H1 (cell line): ENCODE measurements around the gene STEAP4. TPM values are rescaled to one million over a fixed set of nuclear protein-coding genes. Genes with fewer than 3 reads are reported as not detected.

Experiments used
- CTCF ChIA-PET: fragments of 300-600 bp; sonication (Branson Sonifier 250); formaldehyde crosslinking; loops from one replicate; lab custom pipeline; 2021; ENCODE audit not compliant: partially characterized antibody; lab: Charles Lee
- POLR2A ChIA-PET: fragments of 300-600 bp; sonication (Branson Sonifier 250); formaldehyde crosslinking; loops from one replicate; lab custom pipeline; 2021; ENCODE audit warnings: inconsistent platforms; ENCODE audit not compliant: partially characterized antibody; lab: Charles Lee
- DNase-seq, 2 experiments: peaks; one replicate each; pipeline versions ENCODE4 v3.0.0 to v3.0.0-alpha.2; 2010 to 2022; ENCODE audit warnings: low spot score in 2 of 2, low read depth in 1 of 2, mixed read lengths in 1 of 2
- FAIRE-seq: peaks from 2 replicates; lab custom pipeline; 2011; peaks lifted over from hg19 to GRCh38; lab: Jason Lieb, UNC
- H2AFZ ChIP-seq: 2 replicates; pipeline ENCODE4 v1.8.1; 2012; ENCODE audit warnings: low read length, inconsistent platforms
- H2AK5ac ChIP-seq: 2 replicates; pipeline ENCODE4 v1.6.1; 2013; ENCODE audit warnings: low read depth, low read length
- H2BK120ac ChIP-seq: replicated peaks from 2 replicates; pipeline ENCODE3; 2013; ENCODE audit warnings: low read depth, low read length, inconsistent platforms
- H2BK12ac ChIP-seq: 2 replicates; pipeline ENCODE4 v1.6.1; 2013; ENCODE audit warnings: low read depth, low read length
- H2BK15ac ChIP-seq: 2 replicates; pipeline ENCODE4 v1.6.1; 2013; ENCODE audit warnings: low read length
- H2BK20ac ChIP-seq: 2 replicates; pipeline ENCODE4 v1.6.1; 2013; ENCODE audit warnings: low read length
- H2BK5ac ChIP-seq: 2 replicates; pipeline ENCODE4 v1.6.1; 2013; ENCODE audit warnings: low read depth, low read length
- H3K14ac ChIP-seq: 2 replicates; pipeline ENCODE4 v1.6.1; 2013; ENCODE audit warnings: inconsistent platforms; ENCODE audit not compliant: insufficient read length
- H3K18ac ChIP-seq: 2 replicates; pipeline ENCODE4 v1.6.1; 2013; ENCODE audit warnings: low read length; ENCODE audit errors: extremely low read depth
- H3K23ac ChIP-seq: 2 replicates; pipeline ENCODE4 v1.6.1; 2013; ENCODE audit warnings: inconsistent platforms; ENCODE audit not compliant: insufficient read length
- H3K23me2 ChIP-seq: 2 replicates; pipeline ENCODE4 v1.6.1; 2013; ENCODE audit warnings: low read depth, low read length
- H3K27ac ChIP-seq: 2 replicates; pipeline ENCODE4 v1.6.1; 2011; ENCODE audit warnings: low read depth, low read length, inconsistent platforms
- H3K27me3 ChIP-seq, 4 experiments: replicated peaks in 1 of 4; 1 replicate in 1 of 4; 2 replicates in 3 of 4; pipeline versions ENCODE4 v1.6.1 to v1.8.1; 2011 to 2013; ENCODE audit warnings: low read length in 3 of 4, mild to moderate bottlenecking in 3 of 4, inconsistent platforms in 2 of 4, mixed read lengths in 2 of 4, moderate library complexity in 1 of 4; ENCODE audit not compliant: control insufficient read depth in 3 of 4, insufficient read depth in 3 of 4; ENCODE audit errors: extremely low read depth in 1 of 4
- H3K36me3 ChIP-seq, 4 experiments: 2 replicates each; pipeline versions ENCODE4 v1.6.1 to v1.8.1; 2011 to 2013; ENCODE audit warnings: mild to moderate bottlenecking in 4 of 4, low read length in 3 of 4, moderate library complexity in 2 of 4, control low read depth in 1 of 4, inconsistent platforms in 1 of 4; ENCODE audit not compliant: insufficient read depth in 4 of 4, control insufficient read depth in 2 of 4
- H3K4ac ChIP-seq: replicated peaks from 2 replicates; pipeline ENCODE3; 2013; ENCODE audit warnings: low read length, low read depth, mixed read lengths, inconsistent platforms; ENCODE audit not compliant: insufficient read length
- H3K4me1 ChIP-seq, 4 experiments: replicated peaks in 1 of 4; 1 replicate in 1 of 4; 2 replicates in 3 of 4; pipeline versions ENCODE4 v1.6.1 to v1.8.1; 2011 to 2013; ENCODE audit warnings: low read length in 3 of 4, inconsistent platforms in 2 of 4, mixed read lengths in 1 of 4; ENCODE audit not compliant: insufficient read depth in 4 of 4, control insufficient read depth in 3 of 4
- H3K4me2 ChIP-seq, 2 experiments: 2 replicates each; pipeline versions ENCODE4 v1.6.1 to v1.8.1; 2011 to 2013; ENCODE audit warnings: low read depth in 2 of 2, low read length in 2 of 2, control low read depth in 1 of 2, inconsistent platforms in 1 of 2, mild to moderate bottlenecking in 1 of 2; ENCODE audit not compliant: insufficient read depth in 1 of 2
- H3K4me3 ChIP-seq, 4 experiments: fragments of 200-600, 300-600 bp in 1 of 4; sonication (generic), shearing (Covaris generic), sonication (Bioruptor Twin) in 1 of 4; 2 replicates each; pipeline versions ENCODE4 v1.5.1 to v1.8.1; 2011 to 2016; ENCODE audit warnings: low read length in 4 of 4, low read depth in 3 of 4, control low read depth in 2 of 4, inconsistent platforms in 2 of 4, mild to moderate bottlenecking in 2 of 4, mixed read lengths in 1 of 4, moderate library complexity in 1 of 4; ENCODE audit not compliant: insufficient read depth in 2 of 4; ENCODE audit errors: extremely low read depth in 1 of 4
- H3K56ac ChIP-seq: replicated peaks from 2 replicates; pipeline ENCODE3; 2013; ENCODE audit warnings: low read depth, mild to moderate bottlenecking, mixed read lengths, low read length, inconsistent platforms; ENCODE audit not compliant: insufficient read length
- H3K79me1 ChIP-seq: 2 replicates; pipeline ENCODE4 v1.6.1; 2013; ENCODE audit warnings: low read depth, low read length, control low read depth
- H3K79me2 ChIP-seq, 2 experiments: 2 replicates each; pipeline versions ENCODE4 v1.6.1 to v1.8.1; 2012 to 2013; ENCODE audit warnings: low read length in 2 of 2, mild to moderate bottlenecking in 2 of 2, inconsistent platforms in 1 of 2; ENCODE audit not compliant: insufficient read depth in 2 of 2, control insufficient read depth in 1 of 2
- H3K9ac ChIP-seq, 4 experiments: replicated peaks in 1 of 4; 1 replicate in 1 of 4; 2 replicates in 3 of 4; pipeline versions ENCODE4 v1.6.1 to v1.8.1; 2011 to 2013; ENCODE audit warnings: low read depth in 3 of 4, low read length in 3 of 4, control low read depth in 2 of 4, mild to moderate bottlenecking in 2 of 4, moderate library complexity in 2 of 4, inconsistent platforms in 1 of 4; ENCODE audit errors: extremely low read depth in 1 of 4
- H3K9me3 ChIP-seq, 2 experiments: 2 replicates each; pipeline versions ENCODE4 v1.6.1 to v1.8.1; 2012 to 2013; ENCODE audit warnings: mild to moderate bottlenecking in 2 of 2, moderate library complexity in 2 of 2, control low read depth in 1 of 2, inconsistent platforms in 1 of 2, low read depth in 1 of 2, low read length in 1 of 2, mixed read lengths in 1 of 2; ENCODE audit not compliant: insufficient read depth in 2 of 2
- H4K20me1 ChIP-seq, 2 experiments: replicated peaks in 1 of 2; 2 replicates each; pipeline versions ENCODE3 to v1.8.1; 2011 to 2013; ENCODE audit warnings: inconsistent platforms in 2 of 2, low read length in 2 of 2, mild to moderate bottlenecking in 1 of 2; ENCODE audit not compliant: insufficient read depth in 2 of 2, control insufficient read depth in 1 of 2
- H4K5ac ChIP-seq: 2 replicates; pipeline ENCODE4 v1.6.1; 2013; ENCODE audit warnings: low read length, low read depth, mixed read lengths, inconsistent platforms; ENCODE audit not compliant: insufficient read length
- H4K8ac ChIP-seq: 2 replicates; pipeline ENCODE4 v1.8.0; 2013; ENCODE audit warnings: mild to moderate bottlenecking, moderate library complexity, low read length, inconsistent platforms; ENCODE audit not compliant: insufficient read depth; ENCODE audit errors: extremely low read depth
- H4K91ac ChIP-seq: replicated peaks from 2 replicates; pipeline ENCODE3; 2013; ENCODE audit warnings: low read length, mixed read lengths, inconsistent platforms; ENCODE audit not compliant: insufficient read length
- BCL11A ChIP-seq, 2 experiments: IDR thresholded peaks; one replicate each; pipeline ENCODE4 v1.6.1; 2011; ENCODE audit warnings: low read depth in 2 of 2, low read length in 2 of 2, mild to moderate bottlenecking in 2 of 2
- CBX5 ChIP-seq: fragments of 300-800, 300-1000 bp; sonication (generic); IDR thresholded peaks from 2 replicates; pipeline ENCODE4 v1.7.1; 2016; ENCODE audit warnings: antibody characterized with exemption, low read length, low read depth
- CREB1 ChIP-seq: IDR thresholded peaks from 2 replicates; pipeline ENCODE4 v1.6.1; 2012; ENCODE audit warnings: inconsistent platforms
- CTBP2 ChIP-seq: IDR thresholded peaks from 2 replicates; pipeline ENCODE4 v1.7.0; 2011; ENCODE audit warnings: borderline replicate concordance, mild to moderate bottlenecking, moderate library complexity, mixed read lengths, low read length; ENCODE audit not compliant: insufficient read depth, insufficient read length
- EGR1 ChIP-seq: IDR thresholded peaks from 2 replicates; pipeline ENCODE4 v1.6.1; 2011; ENCODE audit warnings: low read depth, low read length, borderline replicate concordance
- GABPA ChIP-seq: IDR thresholded peaks from 2 replicates; pipeline ENCODE4 v1.6.1; 2011; ENCODE audit warnings: mild to moderate bottlenecking, low read length, moderate library complexity, borderline replicate concordance; ENCODE audit not compliant: insufficient read depth
- JUN ChIP-seq: IDR thresholded peaks from 2 replicates; pipeline ENCODE4 v1.6.1; 2011; ENCODE audit warnings: low read depth, mild to moderate bottlenecking, improper control_type of control experiment, low read length
- KDM1A ChIP-seq: fragments of 200-600, 300-600 bp; sonication (generic); IDR thresholded peaks from 2 replicates; pipeline ENCODE4 v1.7.1; 2016; ENCODE audit warnings: mild to moderate bottlenecking, low read length, borderline replicate concordance
- KDM4A ChIP-seq: IDR thresholded peaks from one replicate; pipeline ENCODE4 v1.7.1; 2012; ENCODE audit warnings: low read depth, mild to moderate bottlenecking, moderate library complexity, low read length, inconsistent platforms; ENCODE audit not compliant: severe bottlenecking
- POU5F1 ChIP-seq: IDR thresholded peaks from 2 replicates; pipeline ENCODE4 v1.6.1; 2011; ENCODE audit warnings: low read depth, mild to moderate bottlenecking, low read length, moderate library complexity
- SAP30 ChIP-seq: fragments of 300-600 bp; sonication (generic); IDR thresholded peaks from 2 replicates; pipeline ENCODE4 v1.7.1; 2012; ENCODE audit warnings: low read length, moderate library complexity, mild to moderate bottlenecking, inconsistent platforms; ENCODE audit not compliant: insufficient read depth, insufficient replicate concordance
- SRF ChIP-seq: IDR thresholded peaks from 2 replicates; pipeline ENCODE4 v1.6.1; 2011; ENCODE audit warnings: mild to moderate bottlenecking, low read depth, low read length, moderate library complexity
- WGBS, 2 experiments: shearing (Covaris generic) in 1 of 2; methylation state at CpG; one replicate each; pipeline versions ENCODE4 v1.1.6 to v1.1.7; 2013 to 2015; ENCODE audit warnings: low lambda C conversion rate in 2 of 2, mixed read lengths in 2 of 2, inconsistent platforms in 1 of 2, low coverage in 1 of 2, missing lambda C conversion rate in 1 of 2; ENCODE audit not compliant: insufficient replicate concordance in 2 of 2, insufficient coverage in 1 of 2, insufficient read length in 1 of 2; ENCODE audit errors: extremely low coverage in 1 of 2, missing lambda C conversion rate in 1 of 2; 5-methylcytosine and 5-hydroxymethylcytosine counted together
- polyA plus RNA-seq, 7 experiments: library from polyadenylated mRNA; depleted of rRNA in 3 of 7; stranded (reverse) in 5 of 7; unstranded in 2 of 7; fragments of >200 nt in 5 of 7; fragments of 200-250 nt in 2 of 7; gene quantifications; 1 replicate in 5 of 7; 2 replicates in 1 of 7; 4 replicates in 1 of 7; pipeline versions ENCODE4 v1.2.1 to v1.2.3, GENCODE V29; 2011 to 2013; ENCODE audit warnings: missing spikeins in 2 of 7, mixed read lengths in 2 of 7
- total RNA-seq: library from RNA; stranded (reverse); fragmentation: NEBNext Ultra II Directional; extraction: Animal tissue kit (Norgen Biotek cat#: 25700); gene quantifications from 2 replicates; pipeline ENCODE4 v1.2.1, GENCODE V29; 2021
- TF ChIP-seq, protein P1 (sequence below): IDR thresholded peaks from 2 replicates; pipeline ENCODE4 v1.6.1; 2012; ENCODE audit warnings: low read length, inconsistent platforms

The STEAP4 gene
- total and polyA plus RNA-seq, 2 of the 8 experiments (the other 6 are each of a cell fraction or from before 2014, with no cell fraction given) = under 0.01 TPM; not detected in 1

DNA sequence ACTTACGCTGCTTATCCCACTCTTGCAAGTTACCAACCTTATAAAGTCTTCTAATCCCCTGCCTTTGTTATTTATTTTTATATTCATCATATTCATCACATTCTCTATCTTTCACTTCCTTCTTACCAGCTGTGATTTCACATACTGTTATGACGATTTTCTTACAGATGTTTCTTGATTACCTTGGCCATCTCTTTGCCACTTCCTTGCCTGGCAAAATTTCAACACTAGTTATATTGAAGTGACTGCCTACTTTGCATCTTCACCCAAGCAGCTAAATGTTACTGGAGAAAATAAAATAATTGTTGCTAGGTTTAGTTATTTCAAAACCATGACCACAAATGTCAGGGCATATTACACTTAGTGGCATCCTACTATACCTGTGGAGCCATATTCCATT lies 8.8 kb upstream of the STEAP4 start:
- Histone ChIP-seq H4K8ac (no peak overlapping the region), H3K18ac (no peak overlapping the region), H3K79me1 (no peaks in the 10 kb centered on the region), H3K9me3 (no peaks in the 10 kb centered on the region; a peak in 1 of 4 replicates), H2BK12ac (no peak overlapping the region), H2AK5ac (no peak overlapping the region), H3K56ac (no peak overlapping the region), H2BK120ac (no peak overlapping the region), H3K23me2 (no peaks in the 10 kb centered on the region), H2BK15ac (no peak overlapping the region), H4K91ac (no peak overlapping the region), H3K9ac (no peak overlapping the region), H3K27ac (no peak overlapping the region), H3K36me3 (no peaks in the 10 kb centered on the region), H2AFZ (no peak overlapping the region), H3K4me1 (no peaks in the 10 kb centered on the region), H3K4me2 (no peak overlapping the region), H3K4ac (no peak overlapping the region), H3K4me3 (no peak overlapping the region), H4K5ac (no peak overlapping the region), H3K14ac (no peak overlapping the region), H2BK20ac (no peak overlapping the region), H3K27me3 (no peaks in the 10 kb centered on the region), H4K20me1 (no peaks in the 10 kb centered on the region), H3K23ac (no peak overlapping the region), H3K79me2 (no peaks in the 10 kb centered on the region), H2BK5ac (no peak overlapping the region)
- FAIRE-seq (no peak), DNase-seq (no peak)
- POLR2A ChIA-PET = no interaction called here
- CTCF ChIA-PET = interaction anchor here (0.9 kb wide), 1 partner anchor 29 kb away, joined by 3 read pairs; no protein-coding TSS in a partner anchor
- 88% methylated on average over 2 of the region's 2 CpGs; no CpG with 5 or more reads in 1 of the 2 experiments for WGBS, 2 experiments
- TF ChIP-seq GABPA (no peak), SRF (no peak), BCL11A (IDR thresholded peaks at IDR 0.05; ENCODE audit: low read depth in 2 of 2, low read length in 2 of 2) (no peak), CTBP2 (no peak), POU5F1 (no peak), CREB1 (no peak), CBX5 (no peak), KDM1A (no peak), KDM4A (no peak), JUN (no peak), EGR1 (no peak), SAP30 (no peak)
- TF ChIP-seq, protein P1, sequence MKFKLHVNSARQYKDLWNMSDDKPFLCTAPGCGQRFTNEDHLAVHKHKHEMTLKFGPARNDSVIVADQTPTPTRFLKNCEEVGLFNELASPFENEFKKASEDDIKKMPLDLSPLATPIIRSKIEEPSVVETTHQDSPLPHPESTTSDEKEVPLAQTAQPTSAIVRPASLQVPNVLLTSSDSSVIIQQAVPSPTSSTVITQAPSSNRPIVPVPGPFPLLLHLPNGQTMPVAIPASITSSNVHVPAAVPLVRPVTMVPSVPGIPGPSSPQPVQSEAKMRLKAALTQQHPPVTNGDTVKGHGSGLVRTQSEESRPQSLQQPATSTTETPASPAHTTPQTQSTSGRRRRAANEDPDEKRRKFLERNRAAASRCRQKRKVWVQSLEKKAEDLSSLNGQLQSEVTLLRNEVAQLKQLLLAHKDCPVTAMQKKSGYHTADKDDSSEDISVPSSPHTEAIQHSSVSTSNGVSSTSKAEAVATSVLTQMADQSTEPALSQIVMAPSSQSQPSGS = no peak
